Dedifferentiated amniotic fluid mesenchymal stem cell (primary cell): ENCODE results near the gene TBC1D16.
A peak's percentile ranks its signal among the peaks of the same experiment; 100 is the strongest.

Source experiments
- DNase-seq: peaks from one replicate; pipeline ENCODE4 v3.0.0-alpha.2; 2016; ENCODE audit errors: extremely low spot score

Gene TBC1D16

DNA sequence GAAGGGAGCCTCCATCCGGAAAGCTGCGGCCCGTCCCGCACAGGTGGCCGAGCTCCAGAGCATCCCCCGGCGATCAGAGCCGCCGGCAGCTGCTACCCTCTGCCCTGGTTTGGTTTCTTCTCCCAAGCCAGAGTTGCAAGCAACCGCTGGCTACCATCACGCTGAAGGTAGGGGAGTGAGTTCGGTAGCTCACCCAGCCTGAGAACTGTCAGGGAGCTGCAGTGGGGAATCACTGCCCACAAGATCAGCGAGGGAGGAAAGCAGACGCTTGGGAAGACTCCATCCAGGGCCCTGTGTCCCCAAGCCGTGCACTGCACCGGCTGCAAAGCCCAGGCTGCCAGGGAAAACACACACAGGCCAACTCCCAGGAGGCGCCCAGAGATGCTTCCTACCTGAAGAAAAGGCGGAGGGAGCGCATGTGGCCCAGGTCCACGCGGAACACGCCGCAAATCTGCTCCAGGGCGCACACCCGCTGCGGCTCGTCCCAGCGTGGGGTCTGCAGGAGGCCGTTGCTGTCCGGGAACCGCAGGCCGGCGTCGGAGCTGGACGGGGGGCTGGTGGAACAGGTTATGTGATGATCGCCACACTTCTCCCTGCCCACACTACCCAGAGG is 83.3 kb downstream of the TBC1D16 start:
- no peak for DNase-seq

DNA sequence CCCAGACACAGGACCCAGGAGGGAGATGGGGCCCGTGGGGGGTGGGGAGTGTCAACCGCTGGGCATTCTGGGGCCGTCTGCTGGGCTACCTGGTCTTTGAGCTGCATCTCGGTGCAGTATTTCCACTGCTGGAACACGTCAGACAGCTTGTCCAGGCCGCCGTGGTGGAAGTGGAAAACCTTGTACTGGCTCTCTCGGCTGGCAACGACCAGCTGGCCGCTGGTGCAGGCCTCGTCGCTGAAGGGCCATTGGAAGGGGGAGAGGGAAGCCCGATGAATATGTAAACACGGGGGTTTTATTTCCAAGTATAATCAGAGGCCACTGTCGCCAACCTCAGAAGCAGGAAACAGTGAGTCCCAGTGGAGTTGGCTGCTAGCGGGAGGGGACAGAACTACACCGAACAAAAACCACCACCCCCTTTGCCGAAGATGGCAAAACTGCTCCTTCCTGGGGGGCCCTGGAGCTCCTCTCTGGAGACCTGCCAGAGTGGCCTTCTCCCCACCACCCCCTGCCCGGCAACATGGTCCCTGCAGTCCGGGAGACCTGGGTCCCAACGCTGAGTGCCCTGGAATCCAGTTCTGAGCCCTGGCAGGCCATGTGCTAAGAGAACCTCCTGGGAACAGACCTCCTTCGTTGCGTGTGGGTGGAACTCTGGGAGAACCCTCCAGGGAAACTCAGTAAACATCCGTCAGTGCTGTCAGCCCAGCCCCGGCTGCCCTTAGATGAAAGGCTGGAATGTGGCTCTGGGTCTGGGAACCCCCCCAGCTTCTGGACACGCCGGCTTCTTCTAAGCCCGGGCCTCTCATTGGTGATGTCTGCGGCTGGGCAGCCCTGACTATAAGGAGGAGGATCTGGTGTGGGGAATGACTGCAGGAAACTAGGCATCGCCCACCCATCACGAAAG is 84.1 kb downstream of the TBC1D16 start:
- DNase-seq, result peak; percentile 26

DNA sequence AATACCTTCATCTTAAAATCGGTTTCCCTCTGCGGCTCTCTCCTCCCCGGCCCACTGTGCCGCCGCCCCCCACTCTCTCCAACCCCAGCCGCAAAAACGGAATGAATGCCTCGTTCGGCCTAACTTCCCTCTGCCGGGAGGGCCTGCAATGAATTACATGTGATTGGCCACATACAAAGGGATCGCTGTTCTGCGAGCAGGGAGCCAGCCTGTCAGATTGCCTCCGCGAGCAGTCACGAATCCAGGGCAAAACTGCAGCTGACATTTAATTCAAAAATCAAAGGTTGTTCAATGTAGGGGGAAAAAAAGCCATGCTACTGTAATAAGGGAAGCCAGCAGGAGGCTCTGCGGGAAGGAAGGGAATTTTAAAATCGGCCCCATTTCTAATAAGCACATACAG is 84.9 kb downstream of the TBC1D16 start:
- no peak for DNase-seq

DNA sequence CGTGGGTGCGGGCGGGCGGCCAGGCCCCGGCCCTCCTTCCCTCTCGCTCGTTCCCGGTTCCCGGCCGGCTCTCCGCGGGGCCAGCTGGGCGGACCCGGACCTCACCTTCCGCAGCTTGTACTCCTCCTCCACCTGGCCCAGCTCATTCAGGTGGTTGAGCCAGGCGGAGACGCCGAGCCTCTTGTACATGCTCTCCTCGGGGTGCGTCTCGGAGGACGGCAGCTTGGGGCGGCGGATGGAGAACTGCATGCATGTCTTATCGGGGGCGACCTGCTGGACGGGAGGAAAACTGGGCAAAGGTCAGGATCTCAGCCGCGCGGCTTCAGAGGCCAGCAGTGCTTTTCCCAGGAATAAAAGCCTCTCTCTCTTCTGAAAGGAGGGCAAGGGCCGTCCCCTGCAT is 85.4 kb downstream of the TBC1D16 start:
- no peak for DNase-seq

DNA sequence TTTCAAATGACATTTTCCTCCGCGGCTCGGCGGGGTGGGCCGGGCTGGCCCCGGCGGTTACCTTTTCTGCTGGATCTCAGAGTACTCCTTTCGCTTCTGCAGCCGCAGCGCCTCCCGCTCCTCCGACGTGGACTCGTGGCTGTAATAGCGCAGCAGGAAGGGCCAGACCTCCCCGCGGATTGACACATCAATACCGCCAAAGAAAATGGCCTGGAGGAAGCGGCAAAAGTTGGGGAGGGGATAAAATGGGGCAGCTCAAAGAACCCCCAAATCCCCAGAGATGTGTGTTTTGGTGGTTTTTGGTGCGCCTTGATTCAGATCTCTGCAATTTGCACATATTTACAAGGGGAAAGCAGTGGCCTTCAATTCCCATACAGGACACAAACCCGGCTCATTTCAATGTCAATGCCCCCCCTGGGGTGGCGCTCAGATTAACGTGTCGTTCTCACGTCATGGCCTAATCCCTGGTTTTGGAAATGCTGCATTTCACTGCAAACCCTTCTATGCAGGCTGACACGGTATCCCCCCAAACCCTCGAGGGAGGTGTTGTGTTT is 85.9 kb downstream of the TBC1D16 start:
- no peak for DNase-seq

DNA sequence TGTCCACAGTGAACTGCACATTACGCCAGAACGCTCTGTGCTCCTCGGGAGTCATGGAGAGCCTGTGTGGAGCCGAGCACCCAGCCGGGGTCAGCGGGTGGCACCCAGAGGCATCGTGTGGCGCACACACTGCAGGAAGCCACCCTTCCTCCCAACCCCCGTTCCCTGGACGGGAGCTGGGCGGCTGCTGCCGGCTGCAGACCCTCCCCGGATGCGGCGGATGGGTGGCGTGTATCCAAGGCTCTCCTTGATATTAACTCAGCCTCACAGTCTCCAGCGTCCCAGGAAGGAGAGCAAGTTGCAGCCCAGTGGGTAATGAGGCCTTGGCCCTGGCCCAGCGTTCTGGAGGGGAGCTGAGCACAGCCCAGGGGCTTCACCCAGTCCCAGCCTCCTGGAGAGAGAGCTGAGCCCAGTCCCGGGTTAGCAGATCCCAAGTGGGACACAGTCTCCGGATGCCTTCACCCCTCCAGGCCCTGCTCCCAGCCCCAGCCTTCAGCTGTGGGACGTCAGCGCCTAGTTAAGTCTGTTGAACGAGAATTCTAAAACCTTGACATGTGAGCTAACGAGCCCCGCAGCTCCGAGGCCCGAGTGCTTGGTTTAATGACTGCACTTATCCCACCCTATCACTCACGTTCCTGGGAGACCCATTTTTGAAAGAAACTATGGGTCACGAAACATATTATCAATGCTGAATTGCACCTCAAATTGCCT is 86.6 kb downstream of the TBC1D16 start:
- no peak for DNase-seq

DNA sequence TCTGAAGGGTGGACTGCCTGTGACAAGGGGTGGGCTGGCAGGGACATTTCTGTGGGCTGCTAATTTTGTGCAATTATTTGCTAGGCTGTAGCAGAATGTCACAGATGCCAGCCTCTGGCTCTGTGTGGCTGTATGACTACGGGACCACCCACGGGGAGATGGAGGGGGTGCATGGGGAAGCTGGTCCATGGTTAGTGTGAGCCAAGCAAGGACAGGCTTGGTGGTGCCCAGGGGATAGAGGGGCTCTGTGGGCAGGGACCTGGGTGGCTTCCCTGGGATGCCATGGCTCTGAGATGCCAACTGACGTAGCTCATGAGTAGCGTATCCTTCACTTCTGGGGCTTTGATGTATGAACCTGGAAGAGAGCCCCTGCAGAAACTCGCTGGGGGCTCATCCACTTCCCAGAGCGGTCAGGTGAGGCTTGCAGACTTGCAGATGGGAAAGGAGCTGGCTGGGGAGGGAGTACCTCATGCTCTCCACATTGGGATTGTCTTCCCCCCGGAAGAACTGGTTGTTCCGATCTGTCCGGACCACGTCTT is 87.2 kb downstream of the TBC1D16 start:
- DNase-seq, result no peak

DNA sequence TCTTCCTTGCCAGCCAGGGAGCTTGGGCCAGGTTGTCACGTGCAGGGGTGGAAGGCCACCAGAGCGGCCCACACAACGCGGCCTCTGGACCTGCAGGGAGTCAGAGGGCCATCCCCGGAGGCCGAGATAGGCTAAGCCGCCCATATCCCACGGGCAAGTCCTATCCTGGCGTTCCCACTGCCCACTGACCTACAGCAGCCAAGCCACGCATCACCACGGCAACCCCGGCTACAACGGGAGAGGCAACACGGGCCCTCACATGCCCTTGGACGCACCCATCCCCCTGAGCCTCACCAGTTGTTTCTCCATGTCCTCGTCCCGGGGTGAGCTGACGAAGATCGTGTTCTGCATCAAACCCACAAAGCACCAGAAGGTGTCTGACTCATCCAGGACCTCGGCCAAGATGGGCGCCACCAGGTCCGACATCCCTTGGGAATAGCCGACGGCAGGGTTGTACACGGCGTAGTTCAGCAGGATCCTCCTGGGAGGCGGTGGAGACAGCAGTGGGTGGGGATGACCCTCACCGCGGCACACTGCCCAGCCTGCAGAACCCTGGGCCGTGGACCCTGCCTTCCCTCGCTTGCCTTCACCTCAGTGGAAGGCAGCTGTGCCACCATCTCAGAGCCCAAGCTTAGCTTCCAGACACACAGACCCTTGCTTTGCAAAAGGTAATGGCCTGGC is 88.2 kb downstream of the TBC1D16 start:
- DNase-seq, result no peak

DNA sequence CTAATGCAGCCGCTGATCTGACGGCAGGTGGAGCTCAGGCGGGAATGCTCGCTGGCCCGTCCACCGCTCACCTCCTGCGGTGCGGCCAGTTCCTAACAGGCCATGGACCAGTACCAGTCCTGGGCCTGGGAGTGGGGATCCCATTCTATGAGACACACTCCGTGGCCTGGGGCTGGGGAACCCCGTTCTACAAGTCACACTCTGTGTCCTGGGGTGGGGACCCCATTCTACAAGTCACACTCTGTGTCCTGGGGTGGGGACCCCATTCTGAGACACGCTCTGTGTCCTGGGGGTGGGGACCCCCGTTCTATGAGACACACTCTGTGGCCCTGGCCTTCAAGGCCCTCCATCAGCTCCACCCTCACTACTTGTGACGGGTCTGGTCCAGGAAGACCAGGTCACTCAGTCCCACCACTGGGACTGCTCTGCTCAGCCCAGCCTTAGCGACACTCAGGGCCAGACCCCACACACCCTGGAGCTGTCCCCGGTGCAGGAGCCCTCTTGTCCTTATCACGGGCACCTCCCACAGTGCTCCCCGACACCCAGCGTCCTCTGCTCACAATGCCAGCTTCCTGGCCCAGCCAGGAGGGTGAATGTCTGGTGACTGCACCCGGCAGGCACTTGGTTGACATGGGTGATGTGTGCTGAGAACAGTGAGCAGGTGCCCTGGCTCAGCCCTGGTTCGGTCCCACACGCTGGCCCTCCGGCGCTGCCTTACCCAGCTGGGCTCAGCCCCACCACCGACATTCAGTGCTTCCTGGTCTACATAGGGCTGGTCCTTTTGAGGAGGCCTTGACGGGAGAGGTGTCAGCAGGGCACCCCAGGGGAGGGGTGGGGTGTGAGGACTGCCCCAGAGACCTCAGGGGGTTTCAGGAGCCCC is 89.1 kb downstream of the TBC1D16 start:
- DNase-seq, result no peak

DNA sequence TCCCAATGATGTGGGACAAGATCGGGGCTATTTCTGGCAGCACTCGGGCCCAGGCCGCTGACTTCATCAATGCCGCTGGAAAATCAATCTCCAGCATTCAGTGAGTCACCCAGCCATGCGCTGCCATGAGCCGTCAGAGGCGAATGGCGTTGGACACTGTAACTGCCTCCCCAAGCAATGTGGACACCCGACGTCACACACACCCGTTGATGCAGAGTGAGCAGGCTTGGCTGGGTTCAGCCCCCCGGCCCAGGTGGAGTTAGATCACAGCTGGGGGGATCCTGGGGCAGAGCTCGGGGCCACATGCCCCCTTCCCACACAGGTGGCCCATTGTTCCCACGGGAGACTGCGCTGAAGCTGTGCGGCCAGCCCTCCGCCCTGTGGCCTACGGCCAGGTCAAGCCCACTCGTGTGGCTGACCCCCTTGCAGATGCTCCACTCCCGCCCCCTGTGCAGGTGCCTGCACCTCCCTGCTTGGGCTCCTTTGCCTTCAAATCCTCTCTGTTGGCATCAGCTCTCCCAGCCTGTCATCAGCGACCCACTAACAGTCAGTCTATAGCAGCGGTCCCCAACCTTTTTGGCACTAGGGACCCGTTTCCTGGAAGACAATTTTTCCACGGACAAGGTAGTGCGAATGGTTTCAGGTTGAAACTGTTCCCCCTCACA is 89.9 kb downstream of the TBC1D16 start:
- DNase-seq, result no peak

DNA sequence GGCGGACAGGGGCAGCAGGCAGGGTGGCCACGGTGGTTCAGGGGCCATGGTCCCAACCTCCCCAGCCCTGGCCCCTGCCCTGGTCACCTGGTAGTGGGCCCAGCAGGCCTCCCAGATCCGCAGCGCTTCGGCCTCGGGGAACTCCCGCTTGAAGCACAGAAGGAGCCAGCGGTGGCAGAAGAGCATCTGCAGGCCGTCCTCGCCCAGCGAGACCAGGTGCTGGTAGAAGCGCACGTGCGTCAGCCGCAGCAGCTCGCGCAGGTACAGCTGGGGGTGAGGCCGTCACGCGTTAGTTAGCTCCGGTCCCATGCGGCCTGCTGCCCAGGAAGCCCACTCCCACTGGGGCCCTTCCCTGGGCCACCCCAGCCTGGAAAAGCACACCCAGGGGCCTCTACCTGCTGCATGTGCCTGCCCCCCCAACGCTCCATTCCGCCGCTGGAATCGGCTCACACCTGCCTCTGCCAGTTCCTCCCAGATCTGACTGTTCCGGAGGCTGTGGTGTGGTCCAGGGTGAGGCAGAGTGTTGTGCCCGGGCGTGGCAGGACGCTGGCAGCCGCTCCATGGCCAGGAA is 90.8 kb downstream of the TBC1D16 start:
- DNase-seq, result no peak

DNA sequence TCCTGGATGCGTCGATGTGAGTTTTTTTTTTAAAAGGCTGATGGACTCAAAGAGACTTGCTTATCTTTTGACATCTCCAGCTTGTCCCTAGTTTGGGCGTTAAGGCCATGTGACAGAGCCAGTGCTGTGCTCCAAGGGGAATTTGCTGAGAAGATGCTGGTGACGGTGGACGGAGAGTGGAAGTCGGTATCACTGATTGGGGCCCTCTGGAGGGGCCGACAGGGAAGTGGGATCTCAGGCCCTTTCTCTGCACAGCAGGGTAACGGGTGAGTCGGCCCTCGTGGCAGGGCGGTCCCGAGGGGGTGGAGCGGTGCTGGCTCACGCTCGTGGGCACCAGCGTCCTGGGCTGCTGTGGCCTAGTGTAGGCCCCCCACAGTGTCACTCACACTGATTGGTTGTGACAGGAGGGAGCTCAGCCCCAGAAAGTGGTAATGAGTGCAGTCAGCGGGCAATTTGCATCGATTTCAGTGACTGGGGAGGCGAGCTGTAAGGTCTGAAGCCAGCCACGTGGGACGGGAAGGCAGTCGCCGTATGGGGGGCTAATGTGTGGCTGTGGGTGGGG is 91.3 kb downstream of the TBC1D16 start:
- no peak for DNase-seq

DNA sequence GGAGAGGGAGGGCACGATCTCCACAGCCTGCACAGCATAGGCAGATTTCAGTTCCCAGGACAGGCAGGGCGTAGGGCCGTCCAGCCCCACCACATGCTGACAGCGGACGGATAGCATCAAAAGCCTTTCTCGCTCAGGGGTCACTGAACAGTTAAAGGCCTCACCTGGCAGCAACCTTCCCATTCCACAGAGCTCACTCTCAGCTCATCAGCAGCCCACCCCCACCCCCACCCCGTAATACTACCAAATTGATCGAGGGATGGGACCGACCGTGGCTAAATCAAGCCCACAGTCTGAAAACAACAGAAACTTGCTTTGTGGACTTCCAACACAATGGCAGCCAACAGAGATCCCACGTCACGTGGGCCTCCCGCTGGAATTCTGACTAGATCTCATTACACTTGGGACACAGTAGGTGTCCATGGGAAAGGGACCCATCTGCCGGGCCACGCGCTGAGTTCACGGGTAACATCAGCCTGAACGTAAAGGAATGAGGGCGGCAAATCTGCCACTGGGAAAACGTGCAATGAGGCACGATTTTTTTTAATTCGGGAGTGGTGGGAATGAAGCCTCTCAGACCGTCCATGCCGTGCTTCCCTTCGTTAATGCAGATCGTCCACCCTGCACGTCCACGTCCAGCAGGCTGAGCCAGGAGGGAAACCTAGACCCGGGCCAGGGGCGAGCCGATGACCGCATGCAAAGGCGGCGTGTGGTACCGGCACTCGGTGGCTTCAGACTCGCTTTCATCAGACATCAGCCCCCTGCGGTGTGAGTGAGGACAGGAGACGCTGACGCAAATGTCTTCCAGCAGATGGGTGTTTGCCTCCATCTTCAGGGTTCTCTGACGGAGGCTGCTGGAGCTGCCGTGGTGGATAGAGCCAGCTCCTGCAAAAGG is 92.1 kb downstream of the TBC1D16 start:
- no peak for DNase-seq

DNA sequence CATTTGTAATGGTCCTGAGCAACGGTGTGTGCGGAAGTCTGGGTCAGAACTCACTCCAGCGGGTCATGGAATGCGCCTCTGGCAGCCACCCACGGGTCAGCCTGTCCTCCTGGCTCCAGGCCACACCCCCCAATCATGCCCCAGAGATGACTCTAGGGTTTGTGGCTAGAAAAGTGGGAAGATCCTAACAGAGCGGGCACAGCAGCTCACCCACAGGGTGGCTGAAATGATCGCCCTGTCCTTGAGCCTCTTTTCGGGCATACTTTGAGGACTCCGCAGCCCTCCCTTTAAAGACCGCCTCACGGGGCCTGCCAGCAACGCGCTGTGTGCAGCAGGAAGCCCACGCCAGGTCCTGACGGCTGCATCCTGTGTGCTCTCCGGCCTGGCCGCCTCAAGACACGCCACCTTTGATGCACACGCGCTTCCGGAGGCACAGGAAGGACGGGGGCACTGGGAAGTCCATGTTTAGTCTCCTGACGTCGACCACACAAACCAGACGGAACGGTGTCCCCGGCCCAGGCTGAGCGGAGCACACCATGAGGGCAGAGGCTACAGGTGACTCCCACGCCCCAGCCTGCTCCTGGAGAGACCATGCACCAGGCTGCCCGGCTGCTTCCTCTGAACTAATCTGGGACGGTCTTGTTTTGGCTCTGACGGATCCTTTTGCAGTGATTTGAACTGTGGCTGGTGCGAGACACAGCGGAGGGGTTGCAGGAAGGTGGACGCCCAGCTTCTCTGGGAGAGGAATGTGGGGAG is 92.9 kb downstream of the TBC1D16 start:
- no peak for DNase-seq

DNA sequence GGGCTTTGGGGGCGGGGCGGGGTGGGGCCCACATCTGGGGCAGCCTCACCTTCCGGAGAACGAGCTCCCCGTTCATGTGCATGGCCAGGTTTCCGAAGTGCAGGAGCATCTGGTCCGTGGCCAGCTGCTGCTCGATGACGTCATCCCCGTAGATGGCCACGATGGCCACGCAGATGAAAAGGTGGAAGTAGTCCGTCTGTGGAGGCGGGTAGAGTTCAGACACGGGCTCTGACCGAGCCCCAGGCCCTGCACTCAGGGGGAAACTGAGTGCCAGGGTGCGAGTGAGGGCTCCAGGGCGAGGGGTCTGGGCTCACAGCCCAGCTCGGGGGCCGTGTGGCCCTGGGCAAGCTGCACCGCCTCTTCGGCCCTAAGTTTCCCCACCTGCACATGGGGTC is 93.7 kb downstream of the TBC1D16 start:
- no peak for DNase-seq

DNA sequence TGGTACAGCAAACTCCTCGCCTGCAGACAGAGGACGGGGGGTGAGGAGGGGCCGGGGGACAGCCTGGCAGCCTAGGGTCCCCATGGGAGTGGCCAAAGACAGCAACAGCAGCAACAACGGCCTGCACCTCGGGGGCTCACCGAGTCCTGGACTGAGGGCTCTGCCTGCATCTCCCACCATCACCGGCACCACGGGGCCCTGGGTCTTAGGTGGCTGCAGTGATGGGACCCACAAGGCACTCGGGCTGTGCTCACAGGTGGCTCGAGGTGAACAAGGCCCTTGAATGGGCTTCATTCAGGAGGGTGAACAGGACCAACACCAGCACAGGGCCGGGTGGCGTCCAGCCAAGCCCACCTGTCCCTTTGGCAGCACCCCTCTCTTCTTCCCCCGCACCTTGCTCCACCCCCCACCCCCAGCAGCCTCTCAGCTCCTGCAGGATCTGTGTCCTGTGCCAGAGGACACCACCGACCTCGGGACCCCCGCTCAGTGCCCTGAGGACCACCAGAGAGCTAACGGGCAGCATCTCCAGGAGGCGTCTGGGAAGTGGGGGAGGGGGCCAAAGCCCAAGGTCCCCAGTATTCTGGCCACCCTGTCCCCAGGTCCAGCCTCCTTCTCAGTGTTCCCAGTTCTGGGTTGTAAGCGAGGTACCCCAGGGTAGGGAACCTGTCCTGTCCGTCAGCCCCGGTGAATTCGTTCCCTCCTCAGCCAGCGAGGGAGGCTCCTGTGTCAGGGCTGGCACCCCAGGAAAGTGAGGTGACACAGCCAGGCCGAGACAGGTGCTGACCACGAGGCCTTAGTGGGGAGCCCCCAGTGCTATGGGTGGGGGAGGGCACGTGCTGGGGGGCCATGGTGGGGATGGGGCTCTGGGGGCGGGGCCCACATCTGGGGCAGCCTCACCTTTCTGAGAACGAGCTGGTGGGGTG is 94.3 kb downstream of the TBC1D16 start:
- no peak for DNase-seq
